ENCODE measurements around the gene ERC2.

Gene ERC2

DNA sequence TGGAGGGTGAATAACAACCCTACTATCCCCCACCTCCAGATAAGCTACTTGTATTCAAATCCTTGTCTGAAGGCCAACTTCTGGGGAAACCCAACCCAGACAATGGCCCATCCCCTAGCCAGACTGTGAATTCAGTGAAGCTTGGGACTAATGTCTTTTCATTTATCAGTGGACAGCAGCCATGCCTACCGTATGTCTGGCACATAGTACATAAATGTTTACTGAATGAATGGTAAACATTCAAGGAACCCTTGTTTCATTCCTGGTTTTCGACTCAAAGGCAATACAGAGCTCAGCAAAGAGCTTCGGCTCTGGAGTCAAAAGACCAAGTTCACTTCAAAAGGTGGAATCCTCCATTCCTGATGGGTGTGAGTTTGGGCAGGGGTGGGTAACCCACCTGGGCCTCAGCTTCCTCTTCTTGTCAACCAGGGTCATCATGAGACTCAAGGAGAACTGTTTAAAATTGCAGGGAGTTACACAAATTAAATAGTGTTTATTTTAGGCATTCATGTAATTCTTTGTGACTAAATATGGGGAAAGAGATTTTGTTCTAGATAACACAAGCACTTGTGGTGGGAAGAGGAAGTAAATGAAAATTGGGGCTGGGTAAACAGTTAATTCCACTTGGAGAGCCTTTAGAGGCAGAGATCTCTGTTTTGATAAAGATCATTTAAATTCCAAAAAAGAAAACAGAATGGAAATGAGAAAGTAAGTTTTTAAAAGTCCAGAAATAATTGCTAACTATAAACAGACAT, 677.5 kb downstream of the ERC2 start:
- H3K27ac ChIP-seq (ENCODE audit: extremely low read depth, low read depth, low read length), result no peak overlapping the region
- POLR2A ChIA-PET, result no interaction called here
- H3K4me3 ChIP-seq (ENCODE audit: low read depth, low read length), result no peak overlapping the region
- H3K4me1 ChIP-seq (ENCODE audit: control insufficient read depth, insufficient read depth, low read length), result peaks cover 7% of the 10 kb centered on the region
- CTCF ChIA-PET, result no interaction called here
- no peaks in the 10 kb centered on the region for H3K9me3 ChIP-seq (ENCODE audit: control insufficient read depth, insufficient read depth, low read depth, low read length)
- H3K36me3 ChIP-seq (ENCODE audit: control insufficient read depth in 2 of 2, insufficient read depth in 1 of 2, low read length in 2 of 2), result no peaks in the 10 kb centered on the region
- TF ChIP-seq ZNF664 (tag by site-specific recombination; IDR thresholded peaks at IDR 0.05), result no peak
- TF ChIP-seq ZNF324 (tag by site-specific recombination; IDR thresholded peaks at IDR 0.05), result no peak
- no peak for TF ChIP-seq ZBTB7A (tag by site-specific recombination; IDR thresholded peaks at IDR 0.05; ENCODE audit: low read depth)
- no peak for TF ChIP-seq MZF1 (tag by site-specific recombination; IDR thresholded peaks at IDR 0.05; ENCODE audit: borderline replicate concordance)
- TF ChIP-seq ZNF23 (tag by site-specific recombination; IDR thresholded peaks at IDR 0.05; ENCODE audit: borderline replicate concordance), result no peak
- TF ChIP-seq, protein P1, sequence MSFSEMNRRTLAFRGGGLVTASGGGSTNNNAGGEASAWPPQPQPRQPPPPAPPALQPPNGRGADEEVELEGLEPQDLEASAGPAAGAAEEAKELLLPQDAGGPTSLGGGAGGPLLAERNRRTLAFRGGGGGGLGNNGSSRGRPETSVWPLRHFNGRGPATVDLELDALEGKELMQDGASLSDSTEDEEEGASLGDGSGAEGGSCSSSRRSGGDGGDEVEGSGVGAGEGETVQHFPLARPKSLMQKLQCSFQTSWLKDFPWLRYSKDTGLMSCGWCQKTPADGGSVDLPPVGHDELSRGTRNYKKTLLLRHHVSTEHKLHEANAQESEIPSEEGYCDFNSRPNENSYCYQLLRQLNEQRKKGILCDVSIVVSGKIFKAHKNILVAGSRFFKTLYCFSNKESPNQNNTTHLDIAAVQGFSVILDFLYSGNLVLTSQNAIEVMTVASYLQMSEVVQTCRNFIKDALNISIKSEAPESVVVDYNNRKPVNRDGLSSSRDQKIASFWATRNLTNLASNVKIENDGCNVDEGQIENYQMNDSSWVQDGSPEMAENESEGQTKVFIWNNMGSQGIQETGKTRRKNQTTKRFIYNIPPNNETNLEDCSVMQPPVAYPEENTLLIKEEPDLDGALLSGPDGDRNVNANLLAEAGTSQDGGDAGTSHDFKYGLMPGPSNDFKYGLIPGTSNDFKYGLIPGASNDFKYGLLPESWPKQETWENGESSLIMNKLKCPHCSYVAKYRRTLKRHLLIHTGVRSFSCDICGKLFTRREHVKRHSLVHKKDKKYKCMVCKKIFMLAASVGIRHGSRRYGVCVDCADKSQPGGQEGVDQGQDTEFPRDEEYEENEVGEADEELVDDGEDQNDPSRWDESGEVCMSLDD (tag by site-specific recombination; IDR thresholded peaks at IDR 0.05), result no peak

DNA sequence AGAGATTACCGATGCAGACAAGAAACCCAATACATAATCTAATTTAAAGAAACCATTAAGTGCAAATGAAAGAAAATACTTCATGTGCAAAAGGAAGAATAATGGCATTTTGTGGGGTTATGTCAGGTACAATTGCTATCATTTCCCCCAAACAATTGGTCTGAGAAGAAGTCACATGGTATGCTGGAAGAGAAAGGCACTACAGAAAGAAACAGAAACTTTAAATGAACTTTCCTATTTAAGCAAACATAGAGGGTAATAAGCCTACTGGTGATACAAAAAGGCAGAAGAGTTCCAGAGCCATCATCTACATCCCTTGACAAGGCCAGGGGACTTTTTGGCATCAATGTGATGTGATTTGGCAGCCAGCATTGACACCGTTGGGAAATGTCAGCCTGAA, 678.8 kb downstream of the ERC2 start:
- ChIA-PET CTCF (no interaction called here), POLR2A (no interaction called here)
- peaks cover 3% of the 10 kb centered on the region for H3K4me1 ChIP-seq (ENCODE audit: control insufficient read depth, insufficient read depth, low read length)
- H3K36me3 ChIP-seq (ENCODE audit: control insufficient read depth in 2 of 2, insufficient read depth in 1 of 2, low read length in 2 of 2), result no peaks in the 10 kb centered on the region
- no peak overlapping the region for H3K4me3 ChIP-seq (ENCODE audit: low read depth, low read length)
- TF ChIP-seq, protein P2, sequence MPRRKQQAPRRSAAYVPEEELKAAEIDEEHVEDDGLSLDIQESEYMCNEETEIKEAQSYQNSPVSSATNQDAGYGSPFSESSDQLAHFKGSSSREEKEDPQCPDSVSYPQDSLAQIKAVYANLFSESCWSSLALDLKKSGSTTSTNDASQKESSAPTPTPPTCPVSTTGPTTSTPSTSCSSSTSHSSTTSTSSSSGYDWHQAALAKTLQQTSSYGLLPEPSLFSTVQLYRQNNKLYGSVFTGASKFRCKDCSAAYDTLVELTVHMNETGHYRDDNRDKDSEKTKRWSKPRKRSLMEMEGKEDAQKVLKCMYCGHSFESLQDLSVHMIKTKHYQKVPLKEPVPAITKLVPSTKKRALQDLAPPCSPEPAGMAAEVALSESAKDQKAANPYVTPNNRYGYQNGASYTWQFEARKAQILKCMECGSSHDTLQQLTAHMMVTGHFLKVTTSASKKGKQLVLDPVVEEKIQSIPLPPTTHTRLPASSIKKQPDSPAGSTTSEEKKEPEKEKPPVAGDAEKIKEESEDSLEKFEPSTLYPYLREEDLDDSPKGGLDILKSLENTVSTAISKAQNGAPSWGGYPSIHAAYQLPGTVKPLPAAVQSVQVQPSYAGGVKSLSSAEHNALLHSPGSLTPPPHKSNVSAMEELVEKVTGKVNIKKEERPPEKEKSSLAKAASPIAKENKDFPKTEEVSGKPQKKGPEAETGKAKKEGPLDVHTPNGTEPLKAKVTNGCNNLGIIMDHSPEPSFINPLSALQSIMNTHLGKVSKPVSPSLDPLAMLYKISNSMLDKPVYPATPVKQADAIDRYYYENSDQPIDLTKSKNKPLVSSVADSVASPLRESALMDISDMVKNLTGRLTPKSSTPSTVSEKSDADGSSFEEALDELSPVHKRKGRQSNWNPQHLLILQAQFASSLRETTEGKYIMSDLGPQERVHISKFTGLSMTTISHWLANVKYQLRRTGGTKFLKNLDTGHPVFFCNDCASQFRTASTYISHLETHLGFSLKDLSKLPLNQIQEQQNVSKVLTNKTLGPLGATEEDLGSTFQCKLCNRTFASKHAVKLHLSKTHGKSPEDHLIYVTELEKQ (tag by site-specific recombination; IDR thresholded peaks at IDR 0.05; ENCODE audit: borderline replicate concordance), result no peak
- TF ChIP-seq ZNF560 (tag by site-specific recombination; IDR thresholded peaks at IDR 0.05; ENCODE audit: borderline replicate concordance), result no peak
- no peak for TF ChIP-seq ZNF658 (tag by site-specific recombination; IDR thresholded peaks at IDR 0.05)
- no peak for TF ChIP-seq ZBTB17 (tag by site-specific recombination; IDR thresholded peaks at IDR 0.05)
- TF ChIP-seq, protein P3, sequence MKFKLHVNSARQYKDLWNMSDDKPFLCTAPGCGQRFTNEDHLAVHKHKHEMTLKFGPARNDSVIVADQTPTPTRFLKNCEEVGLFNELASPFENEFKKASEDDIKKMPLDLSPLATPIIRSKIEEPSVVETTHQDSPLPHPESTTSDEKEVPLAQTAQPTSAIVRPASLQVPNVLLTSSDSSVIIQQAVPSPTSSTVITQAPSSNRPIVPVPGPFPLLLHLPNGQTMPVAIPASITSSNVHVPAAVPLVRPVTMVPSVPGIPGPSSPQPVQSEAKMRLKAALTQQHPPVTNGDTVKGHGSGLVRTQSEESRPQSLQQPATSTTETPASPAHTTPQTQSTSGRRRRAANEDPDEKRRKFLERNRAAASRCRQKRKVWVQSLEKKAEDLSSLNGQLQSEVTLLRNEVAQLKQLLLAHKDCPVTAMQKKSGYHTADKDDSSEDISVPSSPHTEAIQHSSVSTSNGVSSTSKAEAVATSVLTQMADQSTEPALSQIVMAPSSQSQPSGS (tag by site-specific recombination; IDR thresholded peaks at IDR 0.05; ENCODE audit: low read depth), result no peak
- TF ChIP-seq ZNF132 (tag by site-specific recombination; IDR thresholded peaks at IDR 0.05; ENCODE audit: borderline replicate concordance), result no peak
- TF ChIP-seq, protein P4, sequence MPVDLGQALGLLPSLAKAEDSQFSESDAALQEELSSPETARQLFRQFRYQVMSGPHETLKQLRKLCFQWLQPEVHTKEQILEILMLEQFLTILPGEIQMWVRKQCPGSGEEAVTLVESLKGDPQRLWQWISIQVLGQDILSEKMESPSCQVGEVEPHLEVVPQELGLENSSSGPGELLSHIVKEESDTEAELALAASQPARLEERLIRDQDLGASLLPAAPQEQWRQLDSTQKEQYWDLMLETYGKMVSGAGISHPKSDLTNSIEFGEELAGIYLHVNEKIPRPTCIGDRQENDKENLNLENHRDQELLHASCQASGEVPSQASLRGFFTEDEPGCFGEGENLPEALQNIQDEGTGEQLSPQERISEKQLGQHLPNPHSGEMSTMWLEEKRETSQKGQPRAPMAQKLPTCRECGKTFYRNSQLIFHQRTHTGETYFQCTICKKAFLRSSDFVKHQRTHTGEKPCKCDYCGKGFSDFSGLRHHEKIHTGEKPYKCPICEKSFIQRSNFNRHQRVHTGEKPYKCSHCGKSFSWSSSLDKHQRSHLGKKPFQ (tag by site-specific recombination; IDR thresholded peaks at IDR 0.05), result no peak
- H3K27ac ChIP-seq (ENCODE audit: extremely low read depth, low read depth, low read length), result no peak overlapping the region
- no peaks in the 10 kb centered on the region for H3K9me3 ChIP-seq (ENCODE audit: control insufficient read depth, insufficient read depth, low read depth, low read length)

Measured in HEK293 (cell line).